GM12864 (cell line): ENCODE results near the gene MICAL3.

ENCODE experiments used
- DNase-seq: peaks from one replicate; pipeline ENCODE4 v3.0.0-alpha.2; 2011; ENCODE audit warnings: low read depth
- H3K4me3 ChIP-seq: 2 replicates; pipeline ENCODE4 v1.5.1; 2011; ENCODE audit warnings: mild to moderate bottlenecking, low read depth, low read length, control low read depth
- TF ChIP-seq, protein P1 (sequence below): IDR thresholded peaks from 2 replicates; pipeline ENCODE4 v1.5.1; 2011; ENCODE audit warnings: low read depth, mild to moderate bottlenecking, moderate library complexity, low read length, control low read depth, inconsistent platforms; ENCODE audit errors: missing control alignments

The MICAL3 gene

DNA sequence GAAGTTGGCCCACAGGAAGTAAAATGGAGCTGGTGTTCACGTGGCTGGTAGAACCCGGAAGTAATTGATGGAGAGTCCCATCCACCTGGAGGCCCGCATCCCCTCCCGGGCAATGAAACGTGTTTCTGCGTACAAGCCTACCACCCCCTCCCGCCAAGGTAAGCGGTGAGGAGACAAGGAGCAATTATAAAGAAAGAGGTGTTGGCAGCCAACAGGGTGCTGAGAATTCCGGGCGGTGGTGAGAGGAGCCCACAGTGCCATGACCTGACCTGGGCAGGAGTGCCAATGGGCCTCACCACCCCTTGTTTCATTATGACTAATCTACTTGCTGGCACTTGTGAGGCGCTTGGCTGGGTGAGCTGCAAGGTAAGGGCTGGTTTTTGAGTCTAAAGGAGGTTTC lies 166.3 kb downstream of the MICAL3 start:
- DNase-seq: no peak
- H3K4me3 ChIP-seq: no peak overlapping the region
- TF ChIP-seq, protein P1, sequence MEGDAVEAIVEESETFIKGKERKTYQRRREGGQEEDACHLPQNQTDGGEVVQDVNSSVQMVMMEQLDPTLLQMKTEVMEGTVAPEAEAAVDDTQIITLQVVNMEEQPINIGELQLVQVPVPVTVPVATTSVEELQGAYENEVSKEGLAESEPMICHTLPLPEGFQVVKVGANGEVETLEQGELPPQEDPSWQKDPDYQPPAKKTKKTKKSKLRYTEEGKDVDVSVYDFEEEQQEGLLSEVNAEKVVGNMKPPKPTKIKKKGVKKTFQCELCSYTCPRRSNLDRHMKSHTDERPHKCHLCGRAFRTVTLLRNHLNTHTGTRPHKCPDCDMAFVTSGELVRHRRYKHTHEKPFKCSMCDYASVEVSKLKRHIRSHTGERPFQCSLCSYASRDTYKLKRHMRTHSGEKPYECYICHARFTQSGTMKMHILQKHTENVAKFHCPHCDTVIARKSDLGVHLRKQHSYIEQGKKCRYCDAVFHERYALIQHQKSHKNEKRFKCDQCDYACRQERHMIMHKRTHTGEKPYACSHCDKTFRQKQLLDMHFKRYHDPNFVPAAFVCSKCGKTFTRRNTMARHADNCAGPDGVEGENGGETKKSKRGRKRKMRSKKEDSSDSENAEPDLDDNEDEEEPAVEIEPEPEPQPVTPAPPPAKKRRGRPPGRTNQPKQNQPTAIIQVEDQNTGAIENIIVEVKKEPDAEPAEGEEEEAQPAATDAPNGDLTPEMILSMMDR: no peak

DNA sequence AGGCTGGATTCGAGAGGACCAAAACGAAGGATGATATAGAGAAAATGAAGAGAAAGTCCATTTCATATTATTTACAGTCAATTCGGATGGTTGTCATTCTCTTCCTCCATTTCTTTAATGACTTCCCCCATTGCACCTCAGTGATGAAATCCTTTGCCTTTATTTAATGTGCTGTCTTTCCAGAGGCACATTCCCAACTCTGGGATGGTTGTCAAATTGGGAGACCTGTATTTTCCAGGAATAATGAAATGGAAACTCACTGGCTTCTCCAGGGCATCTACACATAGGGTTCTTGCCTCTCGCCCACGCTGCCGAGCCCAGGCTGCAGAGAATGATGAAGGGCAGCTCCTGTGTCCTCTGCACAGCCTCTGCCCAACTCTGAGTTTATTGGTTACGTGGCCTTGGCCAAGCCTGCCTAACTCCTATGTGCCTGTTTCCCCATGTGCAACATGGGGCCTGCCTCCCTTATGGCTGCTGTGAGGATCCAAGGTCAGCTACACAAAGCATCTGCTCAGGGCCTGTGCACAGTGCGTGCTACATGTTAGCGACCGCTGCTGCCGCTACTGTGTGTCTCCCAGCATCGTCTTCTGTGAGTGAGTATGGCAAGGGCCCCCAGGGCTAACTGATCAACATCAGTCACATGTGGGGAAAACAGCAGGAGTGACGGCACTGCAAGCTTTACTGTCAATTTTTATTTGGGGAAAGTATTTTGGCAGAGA lies 168.6 kb downstream of the MICAL3 start:
- H3K4me3 ChIP-seq: no peak overlapping the region
- TF ChIP-seq, protein P1: no peak
- DNase-seq: no peak

DNA sequence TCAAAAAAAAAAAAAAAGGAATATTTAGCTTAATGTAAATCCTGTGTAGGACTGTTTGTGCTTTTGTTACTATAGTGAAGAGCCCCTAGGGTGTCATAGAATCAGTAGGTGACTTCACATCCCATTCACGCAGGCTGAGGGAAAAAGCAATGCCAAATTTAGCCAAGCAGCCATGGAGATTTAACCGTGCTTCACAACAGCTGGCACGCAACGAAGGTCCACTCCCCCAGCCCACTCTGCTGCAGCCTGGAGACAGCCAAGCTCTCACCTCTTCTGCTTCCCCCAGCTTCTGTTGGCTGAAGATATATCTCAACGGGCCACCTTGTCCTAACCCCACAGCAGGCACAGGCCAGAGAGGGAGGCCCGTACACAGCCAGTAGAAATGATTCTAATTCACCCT lies 171.3 kb downstream of the MICAL3 start:
- DNase-seq: no peak
- TF ChIP-seq, protein P1: no peak
- H3K4me3 ChIP-seq: no peak overlapping the region

DNA sequence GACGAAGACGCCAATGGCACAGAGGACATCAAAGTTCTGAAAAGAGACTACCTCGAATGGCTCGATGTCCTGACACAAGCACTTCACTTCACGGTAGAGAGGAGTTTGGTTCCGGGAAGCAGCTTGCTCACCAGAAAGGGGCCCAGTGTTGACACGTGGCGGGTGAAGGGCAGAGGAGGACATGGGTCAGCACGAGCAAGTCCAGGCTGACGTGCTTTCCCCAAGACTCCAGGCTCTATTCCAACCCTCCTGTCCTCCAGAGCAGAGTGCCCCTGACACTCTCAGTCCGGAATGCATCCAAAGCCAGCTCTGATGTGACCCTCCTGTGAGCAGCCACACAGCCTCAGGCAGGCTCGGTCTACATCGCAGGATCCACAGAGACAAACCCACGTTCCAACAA lies 172.6 kb downstream of the MICAL3 start:
- no peak overlapping the region for H3K4me3 ChIP-seq
- TF ChIP-seq, protein P1: no peak
- DNase-seq: no peak

DNA sequence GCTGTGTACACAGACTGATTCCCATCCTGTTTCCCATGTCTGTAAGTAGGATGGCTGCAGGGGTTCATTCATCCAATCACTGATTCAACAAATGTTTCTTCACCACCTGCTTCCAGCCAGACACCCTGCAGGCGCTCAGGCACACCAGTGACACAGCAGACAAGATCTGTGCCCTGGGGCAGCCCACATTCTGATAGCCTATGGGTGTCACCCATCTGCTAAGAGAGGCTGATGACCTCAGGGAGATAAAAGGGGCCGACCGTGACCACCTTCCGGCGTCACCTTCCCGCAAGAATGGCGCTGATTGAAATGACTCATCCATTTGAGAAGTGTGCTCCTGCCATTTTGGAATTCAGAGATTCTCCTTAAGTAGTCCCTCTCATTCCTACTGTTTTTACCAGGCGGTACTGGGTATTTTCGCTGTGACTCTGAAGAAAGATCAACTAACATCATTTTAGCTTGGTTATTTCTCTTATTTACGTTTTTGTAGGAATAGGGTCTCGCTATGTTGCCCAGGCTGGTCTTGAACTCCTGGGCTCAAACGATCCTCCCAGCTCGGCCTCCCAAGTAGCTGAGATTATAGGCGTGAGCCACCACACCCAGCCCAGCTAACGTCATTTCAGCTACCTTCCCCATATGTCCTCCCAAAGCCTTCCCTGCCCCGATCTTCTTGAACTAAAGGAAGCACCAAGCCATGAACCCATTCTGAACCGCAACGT lies 176.8 kb downstream of the MICAL3 start:
- TF ChIP-seq, protein P1: no peak
- DNase-seq: no peak
- no peak overlapping the region for H3K4me3 ChIP-seq

DNA sequence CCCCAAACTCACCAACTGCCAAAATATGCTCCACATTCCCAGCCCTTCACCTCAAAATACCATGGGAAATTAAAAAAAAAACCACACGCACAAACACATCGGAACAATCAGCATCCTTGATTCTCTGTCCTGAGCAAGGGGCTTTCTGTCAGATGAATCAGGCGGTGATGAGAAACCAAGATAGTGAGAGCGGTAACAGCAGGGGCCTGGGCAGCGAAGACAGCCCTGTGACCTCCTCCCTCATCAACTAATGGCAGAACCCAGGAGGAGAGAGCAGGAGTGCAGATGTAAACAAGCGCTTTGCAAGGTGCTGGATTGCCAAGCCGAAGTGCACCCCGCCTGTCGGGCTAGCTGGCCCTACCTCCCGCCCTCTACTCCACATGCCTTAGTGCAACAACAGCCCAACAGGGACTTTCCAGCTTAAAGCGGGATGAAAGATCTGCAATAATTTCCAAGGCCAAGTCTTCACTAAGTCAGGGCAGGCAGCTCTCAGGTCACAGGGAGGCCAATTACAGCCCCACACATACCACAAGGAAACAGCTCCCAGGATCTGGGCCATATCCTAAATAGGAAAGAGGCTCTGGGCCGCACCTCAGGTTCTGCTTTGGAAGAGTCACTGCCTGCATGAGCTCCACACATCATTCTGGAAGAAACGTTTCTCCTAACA lies 177.9 kb downstream of the MICAL3 start:
- H3K4me3 ChIP-seq: no peak overlapping the region
- no peak for DNase-seq
- TF ChIP-seq, protein P1: no peak
